ENCODE measurements around the gene MYBPC2.

MYBPC2 gene

DNA sequence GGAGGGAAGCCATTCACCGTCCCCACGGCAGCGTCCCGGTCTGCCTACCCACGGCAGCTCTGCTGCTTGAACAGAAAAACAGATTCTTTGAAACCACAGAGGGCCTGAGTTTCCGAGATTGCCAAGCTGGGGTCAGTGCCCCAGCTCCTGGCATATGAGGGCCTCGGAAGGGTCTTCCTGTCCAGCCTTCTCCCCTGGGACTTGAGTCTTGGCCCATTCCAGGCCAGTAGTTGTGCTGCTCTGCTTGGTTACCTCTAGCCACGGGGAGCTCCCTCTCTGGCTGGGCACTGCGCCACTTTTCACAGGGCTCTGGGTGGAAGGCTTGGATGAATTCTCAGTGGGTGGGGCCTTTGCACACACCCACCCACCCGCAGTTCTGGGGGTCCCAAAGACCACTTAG, 22.6 kb upstream of the MYBPC2 start:
- Histone ChIP-seq H3K79me2 (ENCODE audit: insufficient read depth, low read length) (no peaks in the 10 kb centered on the region), H3K27me3 (ENCODE audit: low read length) (no peaks in the 10 kb centered on the region), H2AFZ (ENCODE audit: low read depth, low read length, severe bottlenecking) (no peak overlapping the region), H3K4me2 (ENCODE audit: low read depth, low read length, poor library complexity, severe bottlenecking) (no peak overlapping the region), H3F3A (ENCODE audit: insufficient read depth) (peaks cover 17% of the 10 kb centered on the region), H3K4me3 (ENCODE audit: insufficient read depth, low read length, poor library complexity, severe bottlenecking) (no peak overlapping the region), H3K36me3 (ENCODE audit: low read length) (no peaks in the 10 kb centered on the region), H3K9me3 (ENCODE audit: insufficient read depth, low read length) (no peaks in the 10 kb centered on the region), H4K20me1 (ENCODE audit: low read depth, low read length) (no peaks in the 10 kb centered on the region), H3K9me2 (replicated peaks; ENCODE audit: insufficient read depth, low read length) (no peaks in the 10 kb centered on the region), H3K27ac (ENCODE audit: low read depth, low read length) (no peak overlapping the region), H3K9ac (ENCODE audit: low read length) (no peak overlapping the region)
- no peak for TF ChIP-seq EZH2phosphoT487 (conservative IDR thresholded peaks at IDR 0.05; ENCODE audit: low read length)
- TF ChIP-seq CTCF (IDR thresholded peaks at IDR 0.05; ENCODE audit: insufficient read depth, low read length, poor library complexity, severe bottlenecking) = no peak

GRCh38 chr19:50412419-50412818, 20.3 kb upstream of the MYBPC2 start:
- Histone ChIP-seq H2AFZ (ENCODE audit: low read depth, low read length, severe bottlenecking) (no peak overlapping the region), H3K36me3 (ENCODE audit: low read length) (no peaks in the 10 kb centered on the region), H3K79me2 (ENCODE audit: insufficient read depth, low read length) (no peaks in the 10 kb centered on the region), H3K27ac (ENCODE audit: low read depth, low read length) (no peak overlapping the region), H3K27me3 (ENCODE audit: low read length) (no peaks in the 10 kb centered on the region), H3K9ac (ENCODE audit: low read length) (no peak overlapping the region), H3K9me2 (replicated peaks; ENCODE audit: insufficient read depth, low read length) (no peaks in the 10 kb centered on the region), H3K9me3 (ENCODE audit: insufficient read depth, low read length) (no peaks in the 10 kb centered on the region), H3K4me2 (ENCODE audit: low read depth, low read length, poor library complexity, severe bottlenecking) (no peak overlapping the region), H4K20me1 (ENCODE audit: low read depth, low read length) (no peaks in the 10 kb centered on the region), H3K4me3 (ENCODE audit: insufficient read depth, low read length, poor library complexity, severe bottlenecking) (no peak overlapping the region), H3F3A (ENCODE audit: insufficient read depth) (peaks cover 35% of the 10 kb centered on the region)
- TF ChIP-seq CTCF (IDR thresholded peaks at IDR 0.05; ENCODE audit: insufficient read depth, low read length, poor library complexity, severe bottlenecking) (no peak), EZH2phosphoT487 (conservative IDR thresholded peaks at IDR 0.05; ENCODE audit: low read length) (no peak)

DNA sequence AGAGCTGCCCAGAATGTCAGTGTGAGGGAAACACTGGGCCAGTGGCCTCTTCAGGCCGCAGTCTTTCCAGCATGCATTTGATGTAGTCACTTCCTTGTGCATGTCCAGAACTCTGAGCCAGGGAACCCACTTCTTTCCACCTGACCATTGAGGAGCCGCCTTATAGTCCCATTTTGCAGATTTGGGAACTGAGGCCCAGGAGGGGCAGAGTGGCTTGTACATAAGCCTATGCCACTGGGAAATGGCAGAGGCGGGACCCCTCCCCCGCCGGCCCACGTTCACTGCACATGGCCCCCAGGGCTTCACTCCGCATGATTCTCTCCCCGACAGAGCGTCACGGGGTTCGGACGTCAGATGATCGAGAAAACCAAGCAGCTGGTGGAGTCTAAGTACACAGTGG, 19.6 kb upstream of the MYBPC2 start:
- Histone ChIP-seq H3K9ac (ENCODE audit: low read length) (no peak overlapping the region), H3K4me2 (ENCODE audit: low read depth, low read length, poor library complexity, severe bottlenecking) (no peak overlapping the region), H3K9me2 (replicated peaks; ENCODE audit: insufficient read depth, low read length) (no peaks in the 10 kb centered on the region), H2AFZ (ENCODE audit: low read depth, low read length, severe bottlenecking) (no peak overlapping the region), H3F3A (ENCODE audit: insufficient read depth) (peaks cover 40% of the 10 kb centered on the region), H3K27ac (ENCODE audit: low read depth, low read length) (no peak overlapping the region), H3K4me3 (ENCODE audit: insufficient read depth, low read length, poor library complexity, severe bottlenecking) (no peak overlapping the region), H3K27me3 (ENCODE audit: low read length) (no peaks in the 10 kb centered on the region), H4K20me1 (ENCODE audit: low read depth, low read length) (no peaks in the 10 kb centered on the region), H3K9me3 (ENCODE audit: insufficient read depth, low read length) (no peaks in the 10 kb centered on the region), H3K79me2 (ENCODE audit: insufficient read depth, low read length) (no peaks in the 10 kb centered on the region), H3K36me3 (ENCODE audit: low read length) (no peaks in the 10 kb centered on the region)
- no peak for TF ChIP-seq EZH2phosphoT487 (conservative IDR thresholded peaks at IDR 0.05; ENCODE audit: low read length)
- TF ChIP-seq CTCF (IDR thresholded peaks at IDR 0.05; ENCODE audit: insufficient read depth, low read length, poor library complexity, severe bottlenecking) = no peak
